ENCODE data around the gene NIT2.
"Not testable (repeated sequence)": the region's sequence is repeated elsewhere in the genome, so short reads cannot be mapped to it uniquely, and the experiment has no call there.

The NIT2 gene

GRCh38 chr3:100338911-100339310 is 4.4 kb downstream of the NIT2 start:
- no peak for DNase-seq (ENCODE audit: low read depth in 2 of 2)

- DNase-seq (ENCODE audit: low read depth in 2 of 2) = no peak
Observed at GRCh38 chr3:100339786-100340185, 5.2 kb downstream of the NIT2 start.

GRCh38 chr3:100340527-100340926 is 6.0 kb downstream of the NIT2 start:
- no peak for DNase-seq (ENCODE audit: low read depth in 2 of 2)

GRCh38 chr3:100348727-100349126 is 14.2 kb downstream of the NIT2 start:
- DNase-seq (ENCODE audit: low read depth in 2 of 2) = no peak

- DNase-seq (ENCODE audit: low read depth in 2 of 2) = not testable (repeated sequence)
Observed at GRCh38 chr3:100351770-100352169, 17.2 kb downstream of the NIT2 start.

- no peak for DNase-seq (ENCODE audit: low read depth in 2 of 2)
Observed at GRCh38 chr3:100352296-100353231, 18.0 kb downstream of the NIT2 start.

GRCh38 chr3:100354850-100355249 is 20.3 kb downstream of the NIT2 start:
- DNase-seq (ENCODE audit: low read depth in 2 of 2) = no peak

GRCh38 chr3:100358413-100358812 is 23.9 kb downstream of the NIT2 start:
- DNase-seq (ENCODE audit: low read depth in 2 of 2) = no peak

GRCh38 chr3:100359035-100359434 is 24.5 kb downstream of the NIT2 start:
- no peak for DNase-seq (ENCODE audit: low read depth in 2 of 2)

GRCh38 chr3:100360757-100361496 is 26.4 kb downstream of the NIT2 start:
- no peak for DNase-seq (ENCODE audit: low read depth in 2 of 2)

- no peak for DNase-seq (ENCODE audit: low read depth in 2 of 2)
Observed at GRCh38 chr3:100361897-100362296, 27.3 kb downstream of the NIT2 start.

- DNase-seq (ENCODE audit: low read depth in 2 of 2) = no peak
Observed at GRCh38 chr3:100364421-100364820, 29.9 kb downstream of the NIT2 start.

GRCh38 chr3:100366424-100366823 is 31.9 kb downstream of the NIT2 start:
- no peak for DNase-seq (ENCODE audit: low read depth in 2 of 2)

GRCh38 chr3:100368441-100368840 is 33.9 kb downstream of the NIT2 start:
- no peak for DNase-seq (ENCODE audit: low read depth in 2 of 2)

- no peak for DNase-seq (ENCODE audit: low read depth in 2 of 2)
Observed at GRCh38 chr3:100370756-100371155, 36.2 kb downstream of the NIT2 start.

GRCh38 chr3:100374521-100374920 is 40.0 kb downstream of the NIT2 start:
- DNase-seq (ENCODE audit: low read depth in 2 of 2) = no peak

- no peak for DNase-seq (ENCODE audit: low read depth in 2 of 2)
Observed at GRCh38 chr3:100376301-100376700, 41.7 kb downstream of the NIT2 start.

- no peak for DNase-seq (ENCODE audit: low read depth in 2 of 2)
Observed at GRCh38 chr3:100384733-100385525, 50.4 kb downstream of the NIT2 start.

GRCh38 chr3:100386437-100387074 is 52.0 kb downstream of the NIT2 start:
- DNase-seq (ENCODE audit: low read depth in 2 of 2) = no peak

- DNase-seq (ENCODE audit: low read depth in 2 of 2) = no peak
Observed at GRCh38 chr3:100389025-100389424, 54.5 kb downstream of the NIT2 start.

GRCh38 chr3:100395679-100396431 is 61.3 kb downstream of the NIT2 start:
- no peak for DNase-seq (ENCODE audit: low read depth in 2 of 2)
